ENCODE measurements around the gene MAPK8.

MAPK8 gene

GRCh38 chr10:48357631-48358030, 51.2 kb downstream of the MAPK8 start:
- TF ChIP-seq, protein P1, sequence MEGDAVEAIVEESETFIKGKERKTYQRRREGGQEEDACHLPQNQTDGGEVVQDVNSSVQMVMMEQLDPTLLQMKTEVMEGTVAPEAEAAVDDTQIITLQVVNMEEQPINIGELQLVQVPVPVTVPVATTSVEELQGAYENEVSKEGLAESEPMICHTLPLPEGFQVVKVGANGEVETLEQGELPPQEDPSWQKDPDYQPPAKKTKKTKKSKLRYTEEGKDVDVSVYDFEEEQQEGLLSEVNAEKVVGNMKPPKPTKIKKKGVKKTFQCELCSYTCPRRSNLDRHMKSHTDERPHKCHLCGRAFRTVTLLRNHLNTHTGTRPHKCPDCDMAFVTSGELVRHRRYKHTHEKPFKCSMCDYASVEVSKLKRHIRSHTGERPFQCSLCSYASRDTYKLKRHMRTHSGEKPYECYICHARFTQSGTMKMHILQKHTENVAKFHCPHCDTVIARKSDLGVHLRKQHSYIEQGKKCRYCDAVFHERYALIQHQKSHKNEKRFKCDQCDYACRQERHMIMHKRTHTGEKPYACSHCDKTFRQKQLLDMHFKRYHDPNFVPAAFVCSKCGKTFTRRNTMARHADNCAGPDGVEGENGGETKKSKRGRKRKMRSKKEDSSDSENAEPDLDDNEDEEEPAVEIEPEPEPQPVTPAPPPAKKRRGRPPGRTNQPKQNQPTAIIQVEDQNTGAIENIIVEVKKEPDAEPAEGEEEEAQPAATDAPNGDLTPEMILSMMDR (IDR thresholded peaks at IDR 0.05) = no peak
- TF ChIP-seq ZFX (IDR thresholded peaks at IDR 0.05; ENCODE audit: borderline replicate concordance) = no peak
- no peak overlapping the region for H3K27ac ChIP-seq

DNA sequence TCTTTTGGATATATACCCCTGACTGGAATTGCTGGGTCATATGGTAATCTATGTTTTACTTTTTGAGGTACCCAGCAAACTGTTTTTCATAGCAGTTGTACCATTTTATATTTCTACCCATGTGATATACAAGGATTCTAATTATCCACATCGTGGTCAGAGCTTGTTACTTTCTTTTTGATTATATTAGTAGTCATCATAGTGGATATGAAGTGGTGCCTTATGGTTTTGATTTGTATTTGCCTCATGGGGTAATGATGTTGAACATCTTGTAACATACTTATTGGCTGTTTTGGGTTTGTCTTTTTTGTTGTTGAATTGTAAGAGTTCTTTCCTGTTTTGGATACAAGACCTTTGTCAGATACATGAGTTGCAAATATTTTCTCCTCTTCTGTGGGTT, 51.7 kb downstream of the MAPK8 start:
- TF ChIP-seq ZFX (IDR thresholded peaks at IDR 0.05; ENCODE audit: borderline replicate concordance) = no peak
- TF ChIP-seq, protein P1 (IDR thresholded peaks at IDR 0.05) = no peak
- H3K27ac ChIP-seq = no peak overlapping the region

DNA sequence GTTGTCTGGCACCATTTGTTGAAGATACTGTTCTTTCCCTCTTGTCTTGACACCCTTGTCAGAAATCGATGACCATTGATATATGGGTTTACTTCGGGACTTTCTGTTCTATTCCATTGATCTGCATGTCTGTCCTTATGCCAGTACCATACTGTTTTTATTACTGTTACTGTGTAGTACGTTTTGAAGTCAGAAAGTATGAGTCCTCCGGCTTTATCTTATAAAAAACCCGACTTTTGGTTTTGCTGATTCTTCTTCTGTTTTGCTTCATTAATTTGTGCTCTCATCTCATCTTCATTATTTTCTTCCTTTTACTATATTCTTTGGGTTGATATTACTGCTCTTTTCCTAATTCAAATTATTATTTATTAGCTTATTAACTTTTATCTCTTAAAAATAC, 52.4 kb downstream of the MAPK8 start:
- no peak overlapping the region for H3K27ac ChIP-seq
- TF ChIP-seq ZFX (IDR thresholded peaks at IDR 0.05; ENCODE audit: borderline replicate concordance) = no peak
- TF ChIP-seq, protein P1 (IDR thresholded peaks at IDR 0.05) = no peak

GRCh38 chr10:48361176-48361575, 54.7 kb downstream of the MAPK8 start:
- H3K27ac ChIP-seq = no peak overlapping the region
- no peak for TF ChIP-seq ZFX (IDR thresholded peaks at IDR 0.05; ENCODE audit: borderline replicate concordance)
- TF ChIP-seq, protein P1 (IDR thresholded peaks at IDR 0.05) = no peak

DNA sequence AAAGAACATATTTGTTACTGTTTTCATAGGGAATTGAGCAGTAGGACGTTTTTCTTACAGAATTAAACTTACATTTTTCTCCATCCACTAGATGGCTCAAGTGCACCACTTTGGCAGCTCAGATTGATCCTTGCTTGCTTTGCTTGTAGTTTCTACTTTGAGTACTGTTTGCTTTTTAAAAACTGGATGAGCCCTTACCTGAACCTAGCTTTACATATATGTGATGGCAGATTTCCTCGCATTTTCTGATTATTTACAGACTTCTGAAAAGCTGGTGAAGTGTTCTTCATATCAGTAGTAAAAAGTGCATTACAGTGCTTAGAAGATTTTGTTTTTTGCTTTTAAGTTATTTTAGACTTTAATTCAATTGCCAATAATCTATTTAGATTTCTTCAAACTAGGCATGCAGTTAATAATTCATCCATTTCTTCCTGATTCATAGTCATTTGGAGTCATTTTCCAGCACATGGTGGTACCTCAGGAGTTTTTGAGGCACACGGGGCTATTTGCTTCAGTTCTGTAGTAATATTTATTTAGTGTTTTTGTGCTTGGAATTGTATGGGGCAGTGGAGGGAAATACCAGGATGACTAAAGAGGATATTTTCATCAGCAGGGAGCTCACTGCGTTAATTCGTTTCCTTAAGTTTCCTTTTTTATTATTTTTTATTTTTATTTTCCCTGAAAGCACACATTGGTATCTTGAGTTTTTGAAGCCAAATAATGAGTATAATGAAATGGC, 57.3 kb downstream of the MAPK8 start:
- H3K27ac ChIP-seq = no peak overlapping the region
- TF ChIP-seq, protein P1 (IDR thresholded peaks at IDR 0.05) = peak; percentile 87
- no peak for TF ChIP-seq ZFX (IDR thresholded peaks at IDR 0.05; ENCODE audit: borderline replicate concordance)

- TF ChIP-seq, protein P1 (IDR thresholded peaks at IDR 0.05) = no peak
- TF ChIP-seq ZFX (IDR thresholded peaks at IDR 0.05; ENCODE audit: borderline replicate concordance) = no peak
- H3K27ac ChIP-seq = no peak overlapping the region
These were observed 58.4 kb downstream of the MAPK8 start for GRCh38 chr10:48364659-48365405.

DNA sequence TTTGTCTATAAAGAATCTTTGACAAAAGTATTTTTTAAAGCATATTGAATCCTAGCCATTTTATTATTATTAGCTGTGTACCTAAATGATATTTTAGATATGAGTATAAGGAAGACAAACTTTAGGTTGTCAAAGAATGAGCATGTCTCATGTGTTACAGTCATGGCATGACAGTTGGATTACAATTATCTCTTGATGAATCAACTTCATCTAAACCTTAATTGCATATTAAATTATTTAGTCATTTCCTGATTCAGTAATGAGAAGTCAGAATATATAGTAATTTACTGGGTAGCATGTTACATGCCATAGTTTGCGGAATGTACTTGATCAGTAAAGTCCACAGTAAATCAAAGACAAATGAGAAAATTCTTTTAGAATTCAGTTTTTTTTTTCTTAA, 59.2 kb downstream of the MAPK8 start:
- no peak for TF ChIP-seq ZFX (IDR thresholded peaks at IDR 0.05; ENCODE audit: borderline replicate concordance)
- TF ChIP-seq, protein P1 (IDR thresholded peaks at IDR 0.05) = no peak
- H3K27ac ChIP-seq = no peak overlapping the region

Measured in 22Rv1 (cell line).